NB4 (cell line): ENCODE data around the gene BHLHA15.
"Not testable (repeated sequence)": the region's sequence is repeated elsewhere in the genome, so short reads cannot be mapped to it uniquely, and the experiment has no call there.

Experiments used
- DNase-seq: peaks from one replicate; pipeline ENCODE4 v3.0.0; 2010; ENCODE audit warnings: low read depth
- H3K4me3 ChIP-seq: one replicate; pipeline ENCODE4 v1.5.1; 2011; ENCODE audit warnings: mild to moderate bottlenecking, low read depth, low read length, moderate library complexity
- MYC ChIP-seq: IDR thresholded peaks from 2 replicates; pipeline ENCODE4 v1.6.1; 2011; ENCODE audit warnings: low read depth, low read length
- POLR2A ChIP-seq: IDR thresholded peaks from 2 replicates; pipeline ENCODE4 v1.6.1; 2011; ENCODE audit warnings: mild to moderate bottlenecking; ENCODE audit not compliant: insufficient read length; ENCODE audit errors: extremely low read depth
- TF ChIP-seq, protein P1 (sequence below): IDR thresholded peaks from one replicate; pipeline ENCODE4 v1.5.1; 2012; ENCODE audit warnings: low read depth, low read length
- TF ChIP-seq, protein P2 (sequence below): IDR thresholded peaks from 2 replicates; pipeline ENCODE4 v1.6.1; 2011; ENCODE audit warnings: low read depth, low read length

The BHLHA15 gene

DNA sequence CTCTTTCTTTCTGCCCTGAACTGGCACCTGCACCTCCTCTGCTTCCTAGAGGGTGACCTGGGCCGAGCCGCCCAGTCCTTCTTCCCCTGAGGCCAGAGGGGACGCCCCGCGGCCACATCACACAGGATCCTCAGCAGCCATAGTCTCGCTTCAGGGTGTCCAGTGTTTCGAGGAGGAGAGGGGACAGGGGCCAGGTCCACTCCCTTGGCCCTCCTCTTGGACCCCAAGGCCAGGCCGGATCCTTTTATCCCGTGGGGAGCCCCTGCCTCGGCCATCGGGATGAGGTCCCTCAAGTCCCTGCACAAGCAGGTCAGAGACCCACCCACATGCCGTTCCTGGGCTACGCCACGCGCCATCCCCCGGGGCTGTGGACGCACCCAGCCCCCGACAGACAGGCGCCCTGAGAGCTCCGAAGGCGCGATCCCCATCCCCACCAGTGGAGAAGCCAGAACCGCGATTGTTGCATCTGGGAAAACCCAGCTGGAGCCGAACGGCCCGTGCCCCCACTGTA lies 3.6 kb downstream of the BHLHA15 start:
- DNase-seq: no peak
- H3K4me3 ChIP-seq: no peak overlapping the region
- TF ChIP-seq MYC (no peak), POLR2A (no peak)
- TF ChIP-seq, protein P1, sequence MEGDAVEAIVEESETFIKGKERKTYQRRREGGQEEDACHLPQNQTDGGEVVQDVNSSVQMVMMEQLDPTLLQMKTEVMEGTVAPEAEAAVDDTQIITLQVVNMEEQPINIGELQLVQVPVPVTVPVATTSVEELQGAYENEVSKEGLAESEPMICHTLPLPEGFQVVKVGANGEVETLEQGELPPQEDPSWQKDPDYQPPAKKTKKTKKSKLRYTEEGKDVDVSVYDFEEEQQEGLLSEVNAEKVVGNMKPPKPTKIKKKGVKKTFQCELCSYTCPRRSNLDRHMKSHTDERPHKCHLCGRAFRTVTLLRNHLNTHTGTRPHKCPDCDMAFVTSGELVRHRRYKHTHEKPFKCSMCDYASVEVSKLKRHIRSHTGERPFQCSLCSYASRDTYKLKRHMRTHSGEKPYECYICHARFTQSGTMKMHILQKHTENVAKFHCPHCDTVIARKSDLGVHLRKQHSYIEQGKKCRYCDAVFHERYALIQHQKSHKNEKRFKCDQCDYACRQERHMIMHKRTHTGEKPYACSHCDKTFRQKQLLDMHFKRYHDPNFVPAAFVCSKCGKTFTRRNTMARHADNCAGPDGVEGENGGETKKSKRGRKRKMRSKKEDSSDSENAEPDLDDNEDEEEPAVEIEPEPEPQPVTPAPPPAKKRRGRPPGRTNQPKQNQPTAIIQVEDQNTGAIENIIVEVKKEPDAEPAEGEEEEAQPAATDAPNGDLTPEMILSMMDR: no peak
- TF ChIP-seq, protein P2, sequence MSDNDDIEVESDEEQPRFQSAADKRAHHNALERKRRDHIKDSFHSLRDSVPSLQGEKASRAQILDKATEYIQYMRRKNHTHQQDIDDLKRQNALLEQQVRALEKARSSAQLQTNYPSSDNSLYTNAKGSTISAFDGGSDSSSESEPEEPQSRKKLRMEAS: no peak

DNA sequence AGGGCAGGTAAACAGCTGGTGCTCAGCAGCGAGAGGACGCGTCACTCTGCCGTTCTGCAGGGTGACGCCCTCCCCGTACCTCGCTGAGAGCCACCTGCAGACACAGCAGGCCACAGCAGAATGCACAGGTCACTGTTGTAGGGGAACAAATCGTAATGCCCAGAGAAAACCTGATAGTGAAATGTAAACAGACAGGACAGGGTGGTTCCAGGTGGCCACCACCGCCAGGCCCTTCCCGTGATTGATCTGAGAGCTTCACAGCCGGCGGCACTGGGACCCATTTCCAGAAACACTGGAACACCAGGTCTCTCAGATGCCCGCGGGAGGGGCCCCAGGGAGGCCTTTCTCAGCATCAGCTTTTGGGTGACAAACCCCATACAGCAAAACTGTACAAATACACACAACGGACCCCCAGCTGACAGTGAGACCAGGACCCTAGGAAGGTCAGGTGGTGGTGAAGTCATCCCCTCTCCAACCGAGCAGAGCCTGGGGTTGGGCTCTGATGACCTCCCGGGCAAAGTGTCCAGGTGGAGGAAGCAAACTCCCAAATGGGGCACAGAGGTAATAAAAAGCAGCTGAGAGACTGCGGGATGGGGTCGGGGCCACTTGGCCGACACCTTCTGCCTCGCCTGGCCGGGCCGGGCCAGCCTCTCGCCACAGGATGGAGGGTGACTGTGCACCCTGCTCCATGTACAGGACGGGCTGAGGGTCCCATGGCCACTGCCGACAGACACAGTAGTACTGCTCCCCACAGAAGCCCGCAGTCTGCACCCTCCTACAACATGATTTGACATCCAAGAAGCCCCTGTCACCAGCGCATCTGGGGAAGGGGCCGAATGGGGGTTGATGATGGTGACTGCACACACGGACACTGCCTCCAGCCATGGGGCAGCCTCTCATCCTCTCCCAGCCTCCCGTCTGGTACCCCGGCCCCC lies 4.6 kb downstream of the BHLHA15 start:
- H3K4me3 ChIP-seq: no peak overlapping the region
- TF ChIP-seq, protein P2: no peak
- TF ChIP-seq MYC: no peak
- TF ChIP-seq, protein P1: no peak
- TF ChIP-seq POLR2A: no peak
- no peak for DNase-seq

DNA sequence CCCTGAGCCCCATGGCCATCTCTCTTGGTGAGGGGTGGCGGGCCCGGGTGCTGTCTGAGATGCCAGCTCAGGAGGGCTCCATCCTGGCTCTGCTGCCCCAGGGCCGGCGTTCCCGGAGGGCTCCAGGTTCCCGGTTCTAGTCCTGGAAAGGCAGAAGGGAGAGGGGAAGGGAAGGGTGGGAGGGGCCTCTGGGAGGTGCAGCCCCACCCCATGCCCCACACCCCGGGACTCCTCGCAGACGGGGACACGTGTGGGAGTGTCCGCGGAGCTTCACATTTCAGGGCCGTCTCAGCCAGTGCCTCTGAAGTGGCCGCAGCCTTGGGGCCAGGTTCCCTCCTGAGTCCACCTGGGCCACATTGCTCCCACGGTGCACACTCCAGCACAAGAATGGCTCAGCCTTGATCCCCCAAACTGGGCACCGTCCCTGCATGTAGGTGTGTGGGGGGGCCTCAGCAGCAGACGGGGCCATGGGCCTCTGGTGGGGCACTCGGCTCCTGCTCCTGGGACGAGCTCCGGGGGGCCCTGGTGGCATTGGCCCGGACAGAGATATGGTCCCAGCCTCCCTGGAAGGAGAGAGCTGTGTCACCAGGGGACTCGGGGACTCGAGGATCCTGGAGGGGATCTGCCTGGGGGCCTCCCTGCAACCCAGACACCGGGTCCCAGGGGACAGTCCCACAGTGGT lies 5.8 kb downstream of the BHLHA15 start:
- no peak overlapping the region for H3K4me3 ChIP-seq
- no peak for DNase-seq
- TF ChIP-seq, protein P2: no peak
- TF ChIP-seq, protein P1: no peak
- TF ChIP-seq POLR2A: no peak
- TF ChIP-seq MYC: no peak

DNA sequence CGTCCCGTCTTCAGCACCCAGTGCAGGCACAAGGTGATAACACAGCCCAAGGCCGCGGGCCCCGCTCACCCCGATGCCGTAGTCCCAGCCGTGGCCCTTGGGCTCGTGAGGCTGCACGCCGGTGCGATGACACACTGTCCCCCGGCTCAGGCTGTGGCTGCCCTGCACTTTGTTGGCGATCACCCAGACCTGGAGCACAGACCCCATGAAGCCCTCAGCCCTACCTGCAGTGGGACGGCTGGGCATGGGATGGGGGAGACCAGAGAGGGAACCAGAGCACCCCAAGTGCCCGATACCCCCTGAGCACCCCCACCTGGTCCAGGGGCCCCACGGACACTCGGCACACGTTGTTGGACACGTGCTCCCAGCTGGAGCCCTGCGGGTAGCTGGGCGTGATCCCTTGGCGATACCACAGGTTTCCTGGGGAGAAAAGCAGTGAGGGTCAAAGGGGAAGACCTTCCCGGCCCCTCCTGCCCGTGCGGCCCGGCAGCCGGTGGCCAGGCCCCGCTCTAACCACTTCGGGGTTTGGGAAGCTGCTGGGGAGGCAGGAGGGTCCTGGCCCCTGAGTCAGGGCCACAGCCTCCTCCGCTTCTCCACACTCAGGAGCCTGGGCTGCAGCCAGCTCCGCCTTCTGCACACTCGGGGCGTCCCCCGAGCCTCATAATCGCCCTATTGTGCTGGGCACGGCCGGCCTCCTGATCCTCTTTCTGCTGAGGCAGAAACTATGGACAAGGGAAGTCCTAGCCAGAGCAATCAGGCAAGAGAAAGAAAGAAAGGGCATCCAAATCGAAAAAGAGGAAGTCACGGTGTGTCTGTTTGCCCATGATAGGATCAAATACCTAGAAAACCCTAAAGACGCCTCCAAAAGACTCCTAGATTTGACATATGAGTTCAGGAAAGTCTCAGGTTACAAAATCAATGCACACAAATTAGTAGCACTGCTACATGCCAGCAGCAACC lies 6.7 kb downstream of the BHLHA15 start:
- H3K4me3 ChIP-seq: no peak overlapping the region
- DNase-seq: peak; percentile 84
- TF ChIP-seq MYC (no peak), POLR2A (no peak)
- TF ChIP-seq, protein P2: no peak
- TF ChIP-seq, protein P1: no peak

DNA sequence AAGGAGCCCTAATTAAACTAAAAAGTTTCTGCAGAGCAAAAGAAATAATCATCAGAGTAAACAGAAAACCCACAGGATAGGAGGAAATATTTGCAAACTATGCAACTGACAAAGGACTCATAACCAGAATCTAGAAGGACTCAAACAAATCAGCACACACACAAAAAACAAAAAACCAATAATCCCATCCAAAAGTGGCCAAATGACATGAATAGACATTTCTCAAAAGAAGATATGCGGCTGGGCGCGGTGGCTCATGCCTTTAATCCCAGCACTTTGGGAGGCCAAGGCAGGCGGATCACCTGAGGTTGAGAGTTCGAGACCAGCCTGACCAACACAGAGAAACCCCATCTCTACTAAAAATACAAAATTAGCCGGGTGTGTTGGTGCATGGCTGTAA lies 8.1 kb downstream of the BHLHA15 start:
- DNase-seq, H3K4me3 ChIP-seq: not testable (repeated sequence)
